OCI-LY7 (cell line): Measurements from ENCODE around the gene MAP3K1.

Source experiments
- CTCF ChIP-seq: fragments of 200-600 bp; sonication (generic); conservative IDR thresholded peaks from 2 replicates; pipeline ENCODE4 v1.5.1; 2014; ENCODE audit warnings: mild to moderate bottlenecking, antibody characterized with exemption, low read length, moderate library complexity, mixed read lengths
- EZH2phosphoT487 ChIP-seq: fragments of 200-600 bp; sonication (generic); IDR thresholded peaks from 2 replicates; pipeline ENCODE4 v1.6.1; 2018; ENCODE audit warnings: low read depth, borderline replicate concordance, mild to moderate bottlenecking, mixed run types, antibody characterized with exemption, low read length, moderate library complexity, mixed read lengths

DNA sequence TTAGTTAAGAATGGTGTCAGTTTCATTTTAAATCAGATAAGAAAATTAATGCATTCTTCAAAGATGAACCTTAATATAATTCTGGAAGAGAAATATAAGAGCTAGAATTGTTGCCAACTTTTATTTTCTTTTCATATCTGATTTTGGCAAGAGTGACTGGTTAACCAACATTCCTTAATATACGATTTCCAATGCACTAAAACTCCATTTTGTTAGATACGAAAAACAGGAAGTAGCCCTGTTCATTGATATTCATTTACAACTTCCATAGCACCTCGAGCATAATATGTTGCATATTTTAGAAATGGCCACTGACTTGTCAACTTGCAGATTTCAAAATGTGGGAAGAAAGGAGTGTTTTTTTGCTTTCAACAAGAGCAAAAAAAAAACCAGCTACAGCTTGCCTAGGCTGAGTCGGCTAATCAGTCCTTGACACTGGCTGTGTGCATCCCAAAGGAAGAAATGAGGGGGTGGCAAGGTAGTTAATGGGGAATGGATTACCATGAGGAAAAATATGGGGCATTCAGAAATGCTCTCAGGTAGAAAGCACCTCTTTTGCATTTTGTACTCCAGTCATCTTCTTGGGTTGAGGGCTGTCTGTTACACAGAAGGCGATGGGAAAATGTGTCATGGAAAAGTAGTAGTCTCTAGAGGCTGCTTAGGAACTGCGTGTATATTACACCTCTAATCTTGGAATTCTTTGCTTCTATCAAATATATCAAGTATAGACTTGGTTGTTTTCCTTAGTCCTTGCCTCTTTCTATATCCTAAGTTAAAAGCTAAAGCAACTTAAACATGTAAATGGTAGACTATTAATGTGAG is 3.9 kb downstream of the MAP3K1 start:
- TF ChIP-seq CTCF (no peak), EZH2phosphoT487 (no peak)
